HAP-1 (cell line): Measurements from ENCODE around the gene EIF4G3.
"Not testable (repeated sequence)": the region's sequence is repeated elsewhere in the genome, so short reads cannot be mapped to it uniquely, and the experiment has no call there.

Source experiments
- DNase-seq, 2 experiments: peaks; one replicate each; pipeline ENCODE4 v3.0.0-alpha.2; 2016 to 2020; ENCODE audit warnings: low spot score in 2 of 2
- H3K27me3 ChIP-seq: fragments of 250-450 bp; sonication (Bioruptor Pico); 2 replicates; pipeline ENCODE4 v1.5.1; 2020; ENCODE audit warnings: low read depth, mild to moderate bottlenecking, moderate library complexity
- H3K36me3 ChIP-seq: fragments of 250-450 bp; sonication (Bioruptor Pico); replicated peaks from 2 replicates; pipeline ENCODE4 v1.5.1; 2020; ENCODE audit warnings: mild to moderate bottlenecking
- H3K4me1 ChIP-seq: fragments of 250-450 bp; sonication (Bioruptor Pico); 2 replicates; pipeline ENCODE4 v1.5.1; 2020; ENCODE audit warnings: mild to moderate bottlenecking
- H3K4me3 ChIP-seq: fragments of 250-450 bp; sonication (Bioruptor Pico); 2 replicates; pipeline ENCODE4 v1.5.1; 2020; ENCODE audit warnings: mild to moderate bottlenecking, moderate library complexity
- H3K9me3 ChIP-seq: fragments of 250-450 bp; sonication (Bioruptor Pico); 2 replicates; pipeline ENCODE4 v1.5.1; 2020; ENCODE audit warnings: mild to moderate bottlenecking, moderate library complexity
- in situ Hi-C: fragments of 300-500 bp; cut with MboI; formaldehyde crosslinking; loops from 3 replicates; pipeline ENCODE4 v1.14.3; 2020; ENCODE audit warnings: low sequenced_read_pairs, inconsistent platforms, mixed read lengths

EIF4G3 gene

DNA sequence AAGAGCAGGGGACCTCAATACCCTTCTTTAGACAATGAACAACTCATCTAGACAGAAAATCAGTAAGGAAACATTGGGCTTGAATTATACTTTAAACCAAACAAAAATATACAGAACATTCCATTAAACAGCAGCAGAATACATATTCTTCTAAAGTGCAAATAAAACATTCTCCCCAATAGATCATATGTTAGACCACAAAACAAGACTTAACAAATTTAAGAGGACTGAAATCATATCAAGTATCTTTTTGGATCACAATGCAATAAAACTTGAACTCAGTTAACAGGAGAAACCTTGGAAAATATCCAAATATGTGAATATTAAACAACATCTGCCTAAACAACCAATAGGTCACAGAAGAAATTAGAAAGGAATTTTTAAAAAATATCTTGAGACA, 341.9 kb downstream of the EIF4G3 start:
- in situ Hi-C loops: no loop called here
- no peak for DNase-seq

DNA sequence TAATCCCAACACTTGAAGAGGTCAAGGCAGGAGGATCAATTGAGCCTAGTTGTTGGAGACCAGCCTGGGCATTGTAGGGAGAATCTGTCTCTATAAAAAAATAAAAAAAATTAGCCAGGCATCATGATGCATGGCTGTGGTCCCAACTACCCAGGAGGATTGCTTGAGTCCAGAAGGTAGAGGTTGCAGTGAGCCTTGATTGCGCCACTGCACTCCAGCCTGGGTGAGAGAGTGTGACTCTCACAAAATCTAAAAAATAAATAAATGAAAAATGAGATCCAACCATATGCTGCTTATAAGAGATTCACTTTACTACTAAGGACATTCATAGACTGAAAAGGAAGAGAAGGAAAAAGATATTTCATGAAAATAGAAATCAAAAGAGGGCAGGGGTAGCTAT, 342.5 kb downstream of the EIF4G3 start:
- in situ Hi-C loops: no loop called here
- Histone ChIP-seq H3K36me3 (peaks cover 7% of the 10 kb centered on the region; the same call in 1 of the 2 replicates), H3K27me3 (no peaks in the 10 kb centered on the region), H3K4me3 (no peak overlapping the region), H3K9me3 (no peaks in the 10 kb centered on the region), H3K4me1 (peaks cover 5% of the 10 kb centered on the region)
- no peak for DNase-seq

More for the DNA sequence above, 341.9 kb downstream of the EIF4G3 start:
- peaks cover 7% of the 10 kb centered on the region; the same call in 1 of the 2 replicates for H3K36me3 ChIP-seq
- H3K27me3 ChIP-seq: no peaks in the 10 kb centered on the region
- peaks cover 3% of the 10 kb centered on the region for H3K4me1 ChIP-seq
- H3K4me3 ChIP-seq: no peak overlapping the region
- H3K9me3 ChIP-seq: no peaks in the 10 kb centered on the region

DNA sequence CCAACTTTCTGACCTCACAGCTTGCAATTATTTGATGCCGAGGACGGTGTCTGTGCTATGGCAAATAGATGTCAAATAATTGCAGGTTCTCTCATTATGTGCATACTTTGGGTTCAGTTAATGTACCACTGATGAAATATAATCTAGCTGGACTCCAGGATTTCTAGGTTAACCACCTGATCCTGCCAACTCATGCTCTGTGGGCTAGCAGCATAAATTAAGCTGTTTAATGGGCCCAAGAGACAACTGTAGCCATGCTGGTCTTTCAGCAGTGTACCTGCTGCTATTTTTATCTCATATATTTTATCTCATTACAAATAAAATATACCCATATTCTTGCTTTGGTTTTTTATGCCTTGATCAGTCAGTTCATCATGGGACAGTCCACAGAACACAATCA, 346.3 kb downstream of the EIF4G3 start:
- DNase-seq: no peak
- in situ Hi-C loops: no loop called here
- Histone ChIP-seq H3K27me3 (no peaks in the 10 kb centered on the region), H3K36me3 (peaks cover 4% of the 10 kb centered on the region), H3K4me1 (peaks cover 5% of the 10 kb centered on the region), H3K9me3 (no peaks in the 10 kb centered on the region), H3K4me3 (no peak overlapping the region)

DNA sequence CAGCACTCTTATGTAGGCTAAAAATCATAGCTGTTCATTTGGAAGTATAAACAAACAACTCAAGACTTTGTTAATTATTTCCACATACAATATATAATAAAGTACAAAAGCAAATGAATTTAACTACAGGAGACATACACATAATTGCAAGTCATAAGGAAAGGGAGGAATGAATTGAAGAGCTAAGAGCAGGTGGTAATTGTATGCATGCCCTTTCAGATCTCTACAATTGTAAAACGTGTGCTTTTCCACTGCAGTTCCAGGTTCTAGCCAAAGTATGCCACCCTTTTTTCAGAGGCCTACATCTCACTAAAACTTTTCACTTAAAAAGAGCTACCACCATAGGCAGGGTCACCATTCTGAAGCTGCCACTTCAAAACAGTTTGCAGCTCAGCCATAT, 346.8 kb downstream of the EIF4G3 start:
- Histone ChIP-seq H3K27me3 (no peaks in the 10 kb centered on the region), H3K36me3 (peaks cover 4% of the 10 kb centered on the region), H3K9me3 (no peaks in the 10 kb centered on the region), H3K4me3 (no peak overlapping the region), H3K4me1 (peaks cover 5% of the 10 kb centered on the region)
- in situ Hi-C loops: no loop called here
- no peak for DNase-seq

DNA sequence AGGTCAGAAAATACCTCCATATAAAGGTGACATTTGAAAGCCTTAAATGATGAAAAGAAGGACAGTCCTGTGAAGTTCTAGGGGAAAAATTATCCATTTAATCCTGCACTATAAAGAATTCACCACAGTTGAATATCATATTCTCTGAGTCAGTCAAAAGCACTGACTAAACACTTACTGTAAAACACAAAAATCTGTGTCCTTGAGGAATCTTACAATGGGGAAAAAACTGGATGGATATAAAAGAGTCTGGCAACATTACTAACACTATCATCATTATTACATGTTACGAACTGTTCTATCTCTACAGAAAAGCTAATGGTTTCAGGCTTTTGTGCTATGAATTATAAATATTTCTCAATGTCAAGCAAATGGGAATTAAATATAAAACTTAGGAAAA, 347.2 kb downstream of the EIF4G3 start:
- peaks cover 5% of the 10 kb centered on the region for H3K4me1 ChIP-seq
- H3K9me3 ChIP-seq: no peaks in the 10 kb centered on the region
- no peak overlapping the region for H3K4me3 ChIP-seq
- peaks cover 4% of the 10 kb centered on the region for H3K36me3 ChIP-seq
- in situ Hi-C loops: no loop called here
- no peak for DNase-seq
- no peaks in the 10 kb centered on the region for H3K27me3 ChIP-seq

DNA sequence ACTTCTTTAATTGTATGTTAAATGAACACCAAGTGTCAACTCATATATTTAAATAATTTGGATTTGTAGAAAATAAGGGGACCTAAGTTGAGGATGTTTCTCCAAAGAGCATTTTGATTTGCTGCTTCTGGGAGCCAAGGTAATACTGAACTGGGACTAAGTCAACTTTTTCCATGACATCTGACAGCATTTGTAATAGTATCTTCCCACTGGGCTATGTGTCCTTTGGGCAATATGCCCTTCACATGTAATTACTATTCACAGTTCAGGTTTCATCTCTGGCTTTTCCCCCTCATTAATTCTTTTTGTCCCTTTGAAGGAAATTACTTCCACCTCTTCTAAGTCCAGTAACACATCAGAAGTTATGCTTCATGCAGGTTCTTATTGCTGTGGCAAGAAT, 352.9 kb downstream of the EIF4G3 start:
- in situ Hi-C loops: no loop called here

DNA sequence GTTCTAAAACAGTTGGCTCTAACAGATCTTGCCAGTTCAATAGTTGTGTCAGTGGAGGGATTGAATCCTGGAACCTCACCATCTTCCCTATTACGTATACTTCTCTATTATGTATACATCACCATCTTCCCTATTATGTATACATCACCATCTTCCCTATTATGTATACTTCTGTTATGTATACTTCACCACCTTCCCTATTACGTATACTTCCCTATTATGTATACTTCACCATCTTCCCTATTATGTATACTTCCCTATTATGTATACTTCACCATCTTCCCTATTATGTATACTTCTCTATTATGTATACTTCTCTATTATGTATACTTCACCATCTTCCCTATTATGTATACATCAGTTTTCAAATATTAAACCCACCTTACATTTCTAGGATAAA, 355.2 kb downstream of the EIF4G3 start:
- DNase-seq: no peak
- Histone ChIP-seq H3K9me3 (no peaks in the 10 kb centered on the region), H3K4me3 (no peak overlapping the region), H3K27me3 (no peaks in the 10 kb centered on the region), H3K36me3 (no peaks in the 10 kb centered on the region; the same call in none of the 2 replicates), H3K4me1 (no peaks in the 10 kb centered on the region; the same call in 1 of the 2 replicates)
- in situ Hi-C loops: no loop called here

More for the DNA sequence above, 352.9 kb downstream of the EIF4G3 start:
- Histone ChIP-seq H3K4me3 (no peak overlapping the region), H3K36me3 (peaks cover 4% of the 10 kb centered on the region), H3K9me3 (no peaks in the 10 kb centered on the region), H3K4me1 (no peaks in the 10 kb centered on the region; the same call in 1 of the 2 replicates), H3K27me3 (no peaks in the 10 kb centered on the region)
- DNase-seq: no peak

DNA sequence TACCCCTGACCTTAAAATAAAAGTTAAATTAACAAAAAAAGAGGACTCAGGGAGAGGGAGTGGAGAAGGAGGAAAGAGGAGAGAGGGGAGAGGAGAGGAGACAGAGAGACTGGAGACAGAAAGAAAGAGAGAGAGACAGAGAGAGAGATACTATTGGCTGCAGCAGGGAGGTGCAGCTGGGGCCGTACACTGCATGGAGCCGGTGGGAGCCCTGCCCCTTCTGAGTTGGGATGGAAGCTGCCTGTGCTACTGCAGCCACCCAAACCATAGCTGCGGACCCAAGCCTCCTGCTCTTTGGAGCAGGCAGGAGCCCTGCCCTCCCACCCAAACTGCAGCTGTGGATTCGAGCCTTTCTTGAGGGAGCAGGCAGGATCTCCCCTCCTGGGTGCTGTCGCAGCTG, 356.9 kb downstream of the EIF4G3 start:
- Histone ChIP-seq H3K36me3 (no peaks in the 10 kb centered on the region; the same call in none of the 2 replicates), H3K27me3 (no peaks in the 10 kb centered on the region), H3K9me3 (no peaks in the 10 kb centered on the region), H3K4me3 (no peak overlapping the region), H3K4me1 (no peaks in the 10 kb centered on the region)
- in situ Hi-C loops: no loop called here
- no peak for DNase-seq

DNA sequence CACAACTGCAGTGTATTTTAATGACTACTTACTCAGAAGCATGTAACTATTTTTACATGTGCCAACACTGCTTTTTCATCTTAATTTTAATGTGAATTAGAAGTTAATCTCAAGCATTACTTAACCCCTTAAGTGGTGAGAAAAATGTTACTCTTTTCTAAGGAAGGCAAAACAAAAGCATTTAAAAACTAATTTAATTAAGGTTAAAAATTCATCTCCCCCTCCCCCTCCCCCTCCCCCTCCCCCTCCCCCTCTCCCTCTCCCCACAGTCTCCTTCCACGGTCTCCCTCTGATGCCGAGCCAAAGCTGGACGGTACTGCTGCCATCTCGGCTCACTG, 362.2 kb downstream of the EIF4G3 start:
- in situ Hi-C loops: no loop called here
- no peaks in the 10 kb centered on the region for H3K4me1 ChIP-seq

DNA sequence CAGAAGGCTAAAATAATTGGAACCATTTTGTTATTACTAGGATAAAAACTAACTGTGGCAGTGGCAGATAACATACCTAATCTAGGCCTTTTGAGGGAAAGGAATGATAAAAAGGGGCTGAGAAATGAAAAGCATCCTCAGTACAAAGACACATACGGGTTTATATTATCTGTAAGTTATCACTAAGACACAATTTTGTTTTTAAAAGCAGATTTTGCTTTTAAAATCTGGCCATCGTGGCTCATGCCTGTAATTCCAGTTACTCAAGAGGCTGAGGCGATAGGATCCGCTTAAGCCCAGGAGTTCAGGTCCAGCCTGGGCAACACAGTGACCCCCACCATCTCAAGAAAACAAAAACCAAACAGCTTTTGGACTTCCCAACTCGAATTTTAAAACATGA, 364.8 kb downstream of the EIF4G3 start:
- Histone ChIP-seq H3K4me1 (no peaks in the 10 kb centered on the region), H3K27me3 (no peaks in the 10 kb centered on the region), H3K4me3 (no peak overlapping the region), H3K36me3 (peaks cover 26% of the 10 kb centered on the region), H3K9me3 (no peaks in the 10 kb centered on the region)
- DNase-seq: no peak
- in situ Hi-C loops: no loop called here

More for the DNA sequence above, 362.2 kb downstream of the EIF4G3 start:
- Histone ChIP-seq H3K9me3 (no peaks in the 10 kb centered on the region), H3K4me3 (no peak overlapping the region), H3K27me3 (no peaks in the 10 kb centered on the region), H3K36me3 (peaks cover 21% of the 10 kb centered on the region)
- no peak for DNase-seq

DNA sequence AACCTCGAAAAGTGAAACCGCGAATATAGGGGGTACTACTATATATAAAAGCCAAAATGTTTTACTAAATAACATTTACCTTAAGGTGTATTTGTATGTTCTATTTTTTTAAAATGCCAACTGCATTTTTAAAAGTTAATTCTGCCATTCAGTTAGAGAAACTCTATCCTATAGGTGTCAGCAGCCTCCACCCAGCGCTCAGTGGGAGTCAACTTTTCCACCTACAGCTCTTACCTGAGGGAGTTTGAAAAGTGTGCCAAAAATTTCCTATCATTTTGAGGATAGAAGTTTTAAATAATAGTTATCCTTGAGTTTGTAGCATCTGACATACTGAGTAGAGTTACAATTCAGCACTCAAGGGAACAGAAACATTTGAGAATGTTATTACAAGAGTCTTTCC, 383.5 kb downstream of the EIF4G3 start:
- no peaks in the 10 kb centered on the region for H3K36me3 ChIP-seq
- peaks cover 2% of the 10 kb centered on the region for H3K4me1 ChIP-seq
- no peaks in the 10 kb centered on the region for H3K9me3 ChIP-seq
- H3K27me3 ChIP-seq: no peaks in the 10 kb centered on the region
- DNase-seq: no peak
- in situ Hi-C loops: no loop called here
- H3K4me3 ChIP-seq: no peak overlapping the region

DNA sequence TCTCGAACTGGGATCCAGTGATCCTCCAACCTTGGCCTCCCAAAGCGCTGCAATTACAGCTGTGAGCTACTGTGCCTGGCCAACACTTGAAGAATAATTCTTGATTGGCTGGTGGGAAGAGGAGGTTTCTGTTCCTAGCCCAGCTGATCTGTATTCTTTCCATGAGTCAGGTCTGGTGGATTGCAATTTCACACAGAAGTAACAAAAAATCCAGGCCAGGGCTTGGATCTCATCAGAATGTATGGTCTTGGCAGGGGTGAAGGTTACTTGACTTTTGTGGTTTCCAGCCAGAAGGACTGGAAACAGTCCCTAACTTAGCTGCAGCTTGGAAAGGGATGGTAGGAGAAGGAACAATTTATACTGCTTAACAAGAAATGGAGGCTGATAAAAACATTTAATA, 384.5 kb downstream of the EIF4G3 start:
- Histone ChIP-seq H3K36me3 (no peaks in the 10 kb centered on the region), H3K27me3 (no peaks in the 10 kb centered on the region), H3K4me3 (no peak overlapping the region), H3K4me1 (peaks cover 10% of the 10 kb centered on the region), H3K9me3 (no peaks in the 10 kb centered on the region)
- no peak for DNase-seq
- in situ Hi-C loops: no loop called here

DNA sequence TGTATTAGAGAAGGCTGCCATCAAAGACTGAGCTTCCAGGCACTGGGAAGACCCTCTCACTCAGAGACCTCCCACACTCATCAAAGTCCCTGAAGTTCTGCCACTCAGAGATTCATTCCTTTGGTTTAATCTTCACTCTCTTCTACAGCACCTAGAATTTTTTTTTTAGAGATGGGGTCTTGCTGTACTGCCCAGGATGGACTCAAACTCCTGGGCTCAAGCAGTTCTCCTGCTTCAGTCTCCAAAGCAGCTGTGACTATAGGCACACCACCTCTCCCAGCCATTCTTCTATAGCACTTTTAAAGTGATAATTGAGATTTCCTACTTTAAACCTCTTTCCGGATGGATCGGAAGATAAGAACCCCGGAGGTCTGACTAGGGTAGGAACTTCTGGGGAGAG, 385.9 kb downstream of the EIF4G3 start:
- H3K9me3 ChIP-seq: no peaks in the 10 kb centered on the region
- H3K36me3 ChIP-seq: peaks cover 5% of the 10 kb centered on the region
- H3K4me1 ChIP-seq: peaks cover 10% of the 10 kb centered on the region
- no peak for DNase-seq
- in situ Hi-C loops: no loop called here
- H3K4me3 ChIP-seq: no peak overlapping the region
- H3K27me3 ChIP-seq: no peaks in the 10 kb centered on the region

DNA sequence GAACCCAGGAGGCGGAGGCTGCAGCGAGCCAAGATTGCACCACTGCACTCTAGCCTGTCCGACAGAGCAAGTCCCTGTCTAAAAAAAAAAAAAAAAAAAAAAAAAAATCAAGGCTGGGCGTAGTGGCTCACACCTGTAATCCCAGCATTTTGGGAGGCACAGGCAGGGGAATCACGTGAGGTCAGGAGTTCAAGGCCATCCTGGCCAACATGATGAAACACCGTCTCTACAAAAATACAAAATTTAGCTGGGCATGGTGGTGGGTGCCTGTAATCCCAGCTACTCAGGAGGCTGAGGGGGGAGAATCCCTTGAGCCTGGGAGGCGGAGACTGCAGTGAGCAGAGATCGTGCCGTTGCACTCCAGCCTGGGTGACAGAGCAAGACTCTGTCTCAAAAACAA, 387.1 kb downstream of the EIF4G3 start:
- H3K27me3 ChIP-seq, H3K9me3 ChIP-seq, DNase-seq, in situ Hi-C loops, H3K36me3 ChIP-seq, H3K4me3 ChIP-seq: not testable (repeated sequence)
- peaks cover 15% of the 10 kb centered on the region for H3K4me1 ChIP-seq
